ENCODE measurements around the gene KIF5A.
"Not testable (repeated sequence)": the region's sequence is repeated elsewhere in the genome, so short reads cannot be mapped to it uniquely, and the experiment has no call there.

Gene KIF5A

DNA sequence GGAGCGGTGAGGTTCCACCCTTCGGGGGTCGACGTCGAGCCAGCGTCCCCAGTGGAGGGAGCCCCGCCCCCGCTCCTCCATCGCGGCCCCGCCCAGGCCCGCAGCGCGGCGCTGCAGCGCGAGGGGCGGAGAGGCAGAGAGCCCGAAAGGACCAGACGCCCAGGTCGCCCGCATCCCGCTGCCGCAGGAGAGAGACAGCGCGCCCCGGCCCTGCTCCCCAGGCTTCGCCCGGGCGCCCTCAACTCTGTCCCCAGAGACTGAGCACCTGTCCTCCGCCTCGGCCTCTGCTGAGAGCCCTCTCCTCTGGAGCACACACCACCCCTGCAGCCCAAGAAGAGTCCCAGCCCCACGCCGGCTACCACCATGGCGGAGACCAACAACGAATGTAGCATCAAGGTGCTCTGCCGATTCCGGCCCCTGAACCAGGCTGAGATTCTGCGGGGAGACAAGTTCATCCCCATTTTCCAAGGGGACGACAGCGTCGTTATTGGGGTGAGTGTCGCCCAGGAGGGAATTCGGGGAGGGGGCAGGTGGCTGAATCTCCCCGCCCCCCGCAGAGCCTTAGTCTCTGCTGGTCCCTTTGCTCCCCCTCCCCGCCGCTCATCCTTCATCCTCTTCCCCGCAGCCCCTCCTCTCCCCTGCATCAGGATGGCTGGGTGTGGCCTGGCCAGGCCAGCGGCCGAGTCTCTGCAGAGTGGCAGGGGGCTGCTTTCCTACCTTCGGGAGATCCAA lies at the start of gene KIF5A:
Gene KIF5A (plus strand): TSS at position 136 of the 732 bp plus-strand sequence. CDS start 228 bp downstream, at position 364.
- no peak for DNase-seq (ENCODE audit: low read depth)

DNA sequence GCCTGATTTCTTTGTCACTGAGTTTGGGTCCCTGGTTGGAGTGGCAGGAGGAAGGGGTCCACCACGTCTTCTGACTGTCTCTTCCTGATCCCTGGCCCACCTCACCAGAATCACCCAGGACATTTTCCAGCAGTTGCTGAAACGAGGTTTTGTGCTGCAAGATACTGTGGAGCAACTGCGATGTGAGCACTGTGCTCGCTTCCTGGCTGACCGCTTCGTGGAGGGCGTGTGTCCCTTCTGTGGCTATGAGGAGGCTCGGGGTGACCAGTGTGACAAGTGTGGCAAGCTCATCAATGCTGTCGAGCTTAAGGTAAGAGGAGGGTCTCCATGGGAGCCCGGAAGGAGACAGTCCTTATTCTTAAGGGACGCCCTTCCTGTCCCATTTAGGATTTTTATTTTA lies 49.6 kb upstream of the KIF5A start:
- no peak for DNase-seq (ENCODE audit: low read depth)

DNA sequence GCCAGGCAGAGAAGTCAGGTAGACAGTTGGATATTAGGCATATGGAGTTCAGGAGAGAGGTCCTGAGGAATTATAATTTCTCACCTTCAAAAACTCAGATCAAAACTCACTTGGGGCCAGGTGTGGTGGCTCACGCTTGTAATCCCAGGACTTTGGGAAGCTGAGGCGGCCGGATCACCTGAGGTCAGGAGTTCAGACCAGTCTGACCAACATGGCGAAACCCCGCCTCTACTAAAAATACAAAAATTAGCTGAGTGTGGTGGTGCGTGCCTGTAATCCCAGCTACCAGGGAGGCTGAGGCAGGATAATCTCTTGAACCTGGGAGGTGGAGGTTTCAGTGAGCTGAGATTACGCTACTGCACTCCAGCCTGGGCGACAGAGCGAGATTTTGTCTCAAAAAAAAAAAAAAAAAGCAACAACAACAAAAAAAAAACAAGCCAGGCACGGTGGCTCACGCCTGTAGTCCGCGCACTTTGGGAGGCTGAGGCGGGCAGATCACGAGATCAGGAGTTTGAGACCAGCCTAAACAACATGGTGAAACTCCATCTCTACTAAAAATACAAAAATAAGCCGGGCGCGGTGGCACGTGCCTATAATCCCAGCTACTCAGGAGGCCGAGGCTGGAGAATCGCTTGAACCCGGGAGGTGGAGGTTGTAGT lies 47.4 kb upstream of the KIF5A start:
- DNase-seq (ENCODE audit: low read depth), result not testable (repeated sequence)

DNA sequence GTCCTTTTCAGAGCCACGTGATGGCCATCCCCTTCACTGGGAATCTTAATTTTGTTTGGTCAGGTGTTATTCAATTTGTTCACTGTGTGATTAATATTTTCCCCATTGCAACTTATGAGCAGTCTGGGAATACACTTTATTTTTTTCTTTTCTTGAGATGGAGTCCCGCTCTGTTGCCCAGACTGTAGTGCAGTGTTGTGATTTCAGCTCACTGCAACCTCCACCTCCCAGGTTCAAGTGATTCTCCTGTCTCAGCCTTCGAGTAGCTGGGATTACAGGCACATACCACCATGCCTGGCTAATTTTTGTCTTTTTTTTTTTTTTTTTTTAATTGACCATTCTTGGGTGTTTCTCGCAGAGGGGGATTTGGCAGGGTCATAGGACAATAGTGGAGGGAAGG lies 43.3 kb upstream of the KIF5A start:
- DNase-seq (ENCODE audit: low read depth), result not testable (repeated sequence)

DNA sequence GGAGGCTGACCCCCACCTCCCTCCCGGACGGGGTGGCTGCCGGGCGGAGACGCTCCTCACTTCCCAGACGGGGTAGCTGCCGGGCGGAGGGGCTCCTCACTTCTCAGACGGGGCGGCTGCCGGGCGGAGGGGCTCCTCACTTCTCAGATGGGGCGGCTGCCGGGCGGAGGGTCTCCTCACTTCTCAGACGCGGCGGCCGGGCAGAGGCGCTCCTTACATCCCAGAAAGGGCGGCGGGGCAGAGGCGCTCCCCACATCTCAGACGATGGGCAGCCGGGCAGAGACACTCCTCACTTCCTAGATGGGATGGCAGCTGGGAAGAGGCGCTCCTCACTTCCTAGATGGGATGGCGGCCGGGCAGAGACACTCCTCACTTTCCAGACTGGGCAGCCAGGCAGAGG lies 42.0 kb upstream of the KIF5A start:
- not testable (repeated sequence) for DNase-seq (ENCODE audit: low read depth)

DNA sequence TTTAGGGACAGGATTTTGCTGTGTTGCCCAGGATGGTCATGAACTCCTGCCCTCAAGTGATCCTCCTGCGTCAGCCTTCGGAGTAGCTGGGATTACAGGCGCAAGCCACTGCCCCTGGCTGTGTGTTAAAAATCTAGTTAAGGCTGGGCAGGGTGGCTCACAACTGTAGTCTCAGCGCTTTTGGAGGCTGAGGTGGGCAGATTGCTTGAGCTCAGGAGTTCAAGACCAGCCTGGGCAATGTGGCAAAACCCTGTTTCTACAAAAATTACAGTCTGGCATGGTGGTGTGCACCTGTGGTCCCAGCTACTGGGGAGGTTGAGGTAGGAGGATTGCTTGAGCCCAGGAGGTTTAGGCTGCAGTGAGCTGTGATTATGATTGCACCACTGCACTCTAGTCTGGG lies 38.7 kb upstream of the KIF5A start:
- no peak for DNase-seq (ENCODE audit: low read depth)

DNA sequence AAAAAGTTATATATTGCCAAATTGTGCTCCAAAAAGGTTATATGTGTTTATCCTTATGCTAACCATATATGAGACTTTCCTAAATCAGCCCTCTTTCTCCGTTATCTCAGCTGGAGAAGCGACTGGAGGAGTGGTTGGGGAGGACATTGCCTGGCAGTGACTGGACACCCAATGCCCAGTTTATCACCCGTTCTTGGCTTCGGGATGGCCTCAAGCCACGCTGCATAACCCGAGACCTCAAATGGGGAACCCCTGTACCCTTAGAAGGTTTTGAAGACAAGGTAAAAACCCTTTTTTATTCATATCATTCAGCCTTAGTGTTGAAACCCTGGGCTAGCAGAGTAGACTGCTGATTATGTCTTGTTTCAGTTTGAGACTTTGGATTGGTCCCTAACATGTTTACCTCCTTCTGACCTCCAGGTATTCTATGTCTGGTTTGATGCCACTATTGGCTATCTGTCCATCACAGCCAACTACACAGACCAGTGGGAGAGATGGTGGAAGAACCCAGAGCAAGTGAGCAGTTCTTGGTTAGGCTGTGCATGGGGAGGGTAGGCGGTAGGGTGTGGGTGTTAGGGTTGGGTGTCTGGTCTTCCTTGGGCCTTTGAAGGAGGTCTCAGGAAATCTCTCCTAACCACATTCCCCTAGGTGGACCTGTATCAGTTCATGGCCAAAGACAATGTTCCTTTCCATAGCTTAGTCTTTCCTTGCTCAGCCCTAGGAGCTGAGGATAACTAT lies 38.1 kb upstream of the KIF5A start:
- DNase-seq (ENCODE audit: low read depth), result no peak

DNA sequence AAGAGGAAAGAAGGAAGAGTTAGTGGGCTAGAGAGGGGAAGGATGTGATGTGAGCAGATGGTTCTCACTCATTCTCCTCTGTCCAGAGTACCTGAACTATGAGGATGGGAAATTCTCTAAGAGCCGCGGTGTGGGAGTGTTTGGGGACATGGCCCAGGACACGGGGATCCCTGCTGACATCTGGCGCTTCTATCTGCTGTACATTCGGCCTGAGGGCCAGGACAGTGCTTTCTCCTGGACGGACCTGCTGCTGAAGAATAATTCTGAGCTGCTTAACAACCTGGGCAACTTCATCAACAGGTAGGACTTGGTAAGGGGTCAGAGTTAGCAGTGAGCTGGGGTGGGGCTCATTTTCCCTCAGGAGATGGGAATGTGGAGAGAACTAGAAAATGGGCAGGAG lies 37.2 kb upstream of the KIF5A start:
- no peak for DNase-seq (ENCODE audit: low read depth)

DNA sequence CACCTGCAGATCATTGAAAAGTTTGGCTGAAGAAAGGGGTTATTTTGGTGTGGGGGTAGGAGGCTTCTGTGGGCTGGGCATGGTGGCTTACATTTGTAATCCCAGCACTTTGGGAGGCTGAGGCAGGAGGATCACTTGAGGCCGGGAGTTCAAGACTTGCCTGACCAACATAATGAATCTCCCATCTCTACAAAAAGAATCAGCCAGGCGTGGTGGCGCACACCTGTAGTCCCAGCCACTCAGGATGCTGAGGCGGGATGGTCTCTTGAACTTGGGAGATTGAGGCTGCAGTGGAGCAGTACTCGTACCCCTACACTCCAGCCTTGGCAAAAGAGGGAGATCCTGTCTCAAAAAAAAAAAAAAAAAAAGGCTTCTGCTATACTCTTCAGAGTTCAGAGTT lies 36.6 kb upstream of the KIF5A start:
- DNase-seq (ENCODE audit: low read depth), result no peak

DNA sequence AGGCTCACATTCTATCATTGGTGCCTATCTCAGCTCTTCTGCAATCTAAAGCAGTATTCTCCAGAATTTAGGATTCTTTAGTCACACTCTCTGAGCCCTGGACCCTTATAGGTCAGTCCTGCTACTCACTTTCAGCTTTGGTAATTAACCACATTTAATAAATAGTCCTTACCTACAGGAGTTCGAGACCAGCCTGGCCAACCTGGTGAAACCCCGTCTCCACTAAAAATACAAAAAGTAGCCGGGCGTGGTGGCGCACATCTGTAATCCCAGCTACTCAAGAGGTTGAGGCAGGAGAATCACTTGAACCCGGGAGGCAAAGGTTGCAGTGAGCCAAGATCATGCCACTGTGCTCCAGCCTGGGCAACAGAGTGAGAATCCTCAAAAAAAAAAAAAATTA lies 36.2 kb upstream of the KIF5A start:
- not testable (repeated sequence) for DNase-seq (ENCODE audit: low read depth)

DNA sequence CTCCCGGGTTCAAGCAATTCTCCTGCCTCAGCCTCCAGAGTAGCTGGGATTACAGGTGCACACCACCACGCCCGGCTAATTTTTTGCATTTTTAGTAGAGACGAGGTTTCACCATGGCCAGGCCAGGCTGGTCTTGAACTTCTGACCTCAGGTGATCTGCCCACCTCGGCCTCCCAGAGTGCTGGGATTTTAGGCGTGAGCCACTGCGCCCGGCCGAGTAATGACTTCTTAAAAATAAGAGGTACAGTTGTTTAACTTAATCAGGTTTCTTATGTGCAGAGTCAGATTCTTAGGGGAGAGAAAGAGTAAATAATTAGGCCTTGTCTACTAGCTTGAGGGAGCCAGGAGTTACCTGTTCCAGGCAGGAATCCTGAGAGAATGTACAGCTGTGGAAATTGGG lies 35.6 kb upstream of the KIF5A start:
- not testable (repeated sequence) for DNase-seq (ENCODE audit: low read depth)

DNA sequence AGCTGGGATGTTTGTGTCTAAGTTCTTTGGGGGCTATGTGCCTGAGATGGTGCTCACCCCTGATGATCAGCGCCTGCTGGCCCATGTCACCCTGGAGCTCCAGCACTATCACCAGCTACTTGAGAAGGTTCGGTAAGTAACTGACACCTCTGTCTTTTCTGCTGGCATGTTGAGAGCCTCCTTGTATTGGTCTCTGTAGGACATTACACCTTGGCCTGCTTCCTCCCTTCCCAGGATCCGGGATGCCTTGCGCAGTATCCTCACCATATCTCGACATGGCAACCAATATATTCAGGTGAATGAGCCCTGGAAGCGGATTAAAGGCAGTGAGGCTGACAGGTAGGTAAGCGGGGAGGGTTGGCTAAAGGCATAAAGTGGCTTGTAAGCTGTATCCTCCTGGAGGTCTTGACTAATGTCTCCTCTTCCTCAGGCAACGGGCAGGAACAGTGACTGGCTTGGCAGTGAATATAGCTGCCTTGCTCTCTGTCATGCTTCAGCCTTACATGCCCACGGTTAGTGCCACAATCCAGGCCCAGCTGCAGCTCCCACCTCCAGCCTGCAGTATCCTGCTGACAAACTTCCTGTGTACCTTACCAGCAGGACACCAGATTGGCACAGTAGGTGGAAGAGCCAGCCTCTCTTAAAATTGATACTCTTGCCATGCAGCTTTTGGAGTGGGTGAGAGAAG lies 35.0 kb upstream of the KIF5A start:
- no peak for DNase-seq (ENCODE audit: low read depth)

DNA sequence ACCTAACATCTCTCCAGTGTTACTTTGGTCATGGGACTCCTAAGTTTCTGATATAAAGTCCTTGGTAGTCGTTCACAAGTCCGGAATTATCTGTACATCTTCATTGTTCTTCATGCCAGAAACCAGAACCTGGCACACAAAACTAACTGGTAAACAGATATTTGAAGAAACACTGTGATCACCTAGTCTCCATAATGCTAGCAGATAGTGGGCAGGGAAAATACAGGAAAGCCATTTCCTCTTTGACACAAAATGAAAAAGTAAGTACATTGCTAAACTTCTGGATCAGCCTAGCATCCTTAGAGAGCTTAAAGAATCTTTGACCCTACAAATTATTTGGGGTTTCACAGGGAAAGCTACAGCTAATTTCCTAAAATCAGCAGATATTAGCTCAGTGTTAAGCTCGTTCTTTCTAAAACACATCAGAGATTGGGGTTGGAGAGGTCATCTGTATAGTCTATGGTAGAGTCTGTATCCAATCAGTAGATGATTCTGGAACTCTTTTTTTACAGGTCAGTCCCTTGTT lies 34.4 kb upstream of the KIF5A start:
- DNase-seq (ENCODE audit: low read depth), result no peak

DNA sequence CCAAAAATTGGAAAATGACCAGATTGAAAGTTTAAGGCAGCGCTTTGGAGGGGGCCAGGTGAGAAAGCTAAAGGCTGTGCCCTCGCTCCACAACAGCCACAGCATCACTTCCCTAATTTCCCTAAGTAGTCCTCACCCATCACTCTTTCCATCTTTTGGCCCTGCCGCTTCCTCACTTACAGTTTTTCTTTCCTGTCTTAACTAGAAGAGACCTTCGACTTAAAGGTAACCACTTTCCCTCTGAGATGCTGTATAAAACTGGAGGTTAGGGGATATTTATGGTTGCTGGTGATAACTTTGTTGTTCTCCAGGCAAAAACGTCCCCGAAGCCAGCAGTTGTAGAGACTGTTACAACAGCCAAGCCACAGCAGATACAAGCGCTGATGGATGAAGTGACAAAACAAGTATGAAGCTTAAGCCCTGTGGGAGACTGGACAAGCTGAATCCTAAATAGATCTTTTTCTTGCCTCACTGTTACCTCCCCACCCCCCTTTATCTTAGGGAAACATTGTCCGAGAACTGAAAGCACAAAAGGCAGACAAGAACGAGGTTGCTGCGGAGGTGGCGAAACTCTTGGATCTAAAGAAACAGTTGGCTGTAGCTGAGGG lies 33.8 kb upstream of the KIF5A start:
- DNase-seq (ENCODE audit: low read depth), result no peak

DNA sequence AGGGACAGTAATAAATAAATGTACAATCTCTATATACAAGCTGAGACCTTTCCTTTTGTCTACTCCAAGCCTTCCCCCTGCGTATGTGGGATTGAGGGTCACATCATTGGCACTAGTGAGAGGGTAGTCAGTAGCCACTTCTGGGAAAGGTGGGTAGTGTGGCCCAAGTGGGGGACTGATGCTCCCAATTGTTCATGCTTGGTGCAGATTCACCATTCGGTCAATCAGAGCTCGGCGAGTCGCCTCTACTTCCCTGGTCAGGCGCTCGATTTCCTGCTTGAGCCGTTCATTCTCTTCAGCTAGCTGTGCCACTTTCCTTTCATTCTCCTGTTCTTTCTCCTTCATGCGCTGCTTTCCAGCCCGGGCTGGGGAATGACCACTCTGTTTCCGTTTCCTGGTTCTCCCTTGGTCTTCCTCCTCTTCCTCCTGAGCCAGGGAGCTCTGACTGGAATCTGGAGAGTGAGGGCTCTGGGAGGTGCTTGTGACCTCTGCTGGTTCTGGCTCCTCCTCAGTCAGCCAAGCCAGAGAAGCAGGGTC lies 33.2 kb upstream of the KIF5A start:
- no peak for DNase-seq (ENCODE audit: low read depth)

DNA sequence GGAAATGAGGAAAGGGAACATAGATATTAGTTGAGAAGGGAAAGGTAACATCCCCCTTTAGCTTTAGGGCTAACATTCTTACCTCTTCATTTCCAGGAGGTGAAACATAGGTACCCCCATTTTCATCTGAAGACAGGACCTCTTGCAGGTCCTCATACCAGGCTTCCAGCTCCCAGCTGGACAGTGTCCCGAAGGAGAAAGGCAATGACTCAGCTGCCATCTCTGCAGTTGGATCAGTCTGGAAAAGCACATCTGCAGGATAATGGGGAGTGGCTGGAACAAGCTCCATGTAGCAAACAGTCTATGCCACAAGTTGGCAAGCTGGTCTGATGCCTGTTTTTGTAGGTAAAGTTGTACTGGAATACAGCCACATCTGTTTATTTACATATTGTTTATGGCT lies 32.7 kb upstream of the KIF5A start:
- peak; percentile 53 for DNase-seq (ENCODE audit: low read depth)

DNA sequence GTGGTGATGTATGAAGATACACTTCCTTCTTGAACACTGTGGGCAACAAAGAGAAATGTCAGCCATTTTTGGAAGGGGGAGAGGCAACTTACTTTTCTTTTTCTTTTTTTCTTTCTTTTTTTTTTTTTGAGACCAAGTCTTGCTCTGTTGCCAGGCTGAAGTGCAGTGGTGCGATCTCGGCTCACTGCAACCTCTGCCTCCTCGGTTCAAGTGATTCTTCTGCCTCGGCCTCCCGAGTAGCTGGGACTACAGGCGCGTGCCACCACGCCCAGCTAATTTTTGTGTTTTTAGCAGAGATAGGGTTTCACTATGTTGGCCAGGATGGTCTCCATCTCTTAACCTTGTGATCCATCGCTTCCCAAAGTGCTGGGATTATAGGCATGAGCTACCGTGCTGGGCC lies 32.1 kb upstream of the KIF5A start:
- DNase-seq (ENCODE audit: low read depth), result not testable (repeated sequence)

DNA sequence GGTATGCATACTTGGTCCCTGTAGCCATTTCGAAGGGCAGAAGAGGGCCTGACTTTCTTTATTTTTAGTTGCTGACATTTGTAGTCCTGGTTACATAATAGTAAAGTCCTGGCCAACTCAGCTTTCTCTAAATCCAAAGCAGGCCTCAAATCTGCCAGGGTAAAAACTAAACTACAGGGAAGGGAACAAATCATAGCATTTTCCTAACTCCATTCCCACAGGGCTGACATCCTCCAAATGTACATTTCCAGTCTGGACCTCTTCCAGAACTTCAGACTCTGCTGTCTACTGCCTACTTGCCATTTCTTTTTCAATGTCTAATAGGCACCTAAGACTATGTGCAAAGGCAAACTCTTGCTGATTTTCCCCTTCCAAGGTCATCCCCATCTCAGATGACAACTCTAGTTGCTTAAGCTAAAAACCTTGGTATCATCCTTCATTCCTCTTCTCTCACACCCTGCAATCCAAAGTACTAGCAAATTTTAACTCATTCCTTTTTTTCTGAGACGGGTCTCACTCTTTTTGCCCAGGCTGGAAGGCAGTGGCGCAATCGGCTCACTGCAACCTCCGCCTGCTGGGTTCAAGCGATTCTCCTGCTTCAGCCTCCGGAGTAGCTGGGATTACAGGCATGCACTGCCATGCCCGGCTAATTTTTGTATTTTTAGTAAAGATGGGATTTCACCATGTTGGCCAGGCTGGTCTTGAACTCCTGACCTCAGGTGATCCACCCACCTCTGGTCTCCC lies 31.5 kb upstream of the KIF5A start:
- no peak for DNase-seq (ENCODE audit: low read depth)

DNA sequence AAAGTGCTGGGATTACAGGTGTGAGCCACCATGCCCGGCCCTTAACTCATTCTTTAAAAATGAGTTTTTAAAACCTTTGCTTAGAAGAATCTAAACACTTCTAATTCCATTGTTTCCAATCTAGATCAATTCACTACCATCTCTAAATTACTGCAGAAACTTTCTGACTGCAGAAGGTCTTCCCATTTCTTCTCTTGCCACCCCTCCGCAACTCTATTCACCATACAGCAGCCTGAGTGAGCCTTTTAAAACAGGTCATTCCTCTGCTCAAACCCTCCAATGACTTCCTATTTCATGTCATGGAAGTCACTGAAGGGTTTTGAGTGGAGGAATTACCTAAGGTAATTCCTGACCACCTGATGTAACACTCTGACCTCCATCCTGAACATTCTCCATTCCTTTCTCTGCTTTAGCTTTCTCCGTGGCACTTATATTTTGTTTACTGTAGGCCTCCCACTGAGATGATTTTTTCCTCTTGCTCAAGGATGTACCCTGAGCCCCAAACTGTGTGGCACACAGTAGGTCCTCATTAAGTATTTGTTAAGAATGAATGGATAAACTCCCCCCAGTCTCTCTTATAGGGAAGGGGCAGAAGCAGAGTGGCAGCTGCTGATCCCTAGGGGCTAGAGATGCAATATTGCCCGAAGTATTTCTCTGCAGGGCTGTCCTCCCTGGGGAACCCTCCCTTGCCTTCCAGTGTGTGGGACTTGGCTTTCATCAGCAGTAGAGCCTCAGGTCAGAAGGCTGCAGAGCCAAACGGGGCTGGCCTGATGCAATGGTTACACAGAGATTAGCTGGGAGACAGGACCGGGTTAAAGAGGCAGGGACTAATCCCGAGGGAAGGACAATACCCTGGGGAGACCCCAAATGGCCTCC lies 30.7 kb upstream of the KIF5A start:
- no peak for DNase-seq (ENCODE audit: low read depth)

DNA sequence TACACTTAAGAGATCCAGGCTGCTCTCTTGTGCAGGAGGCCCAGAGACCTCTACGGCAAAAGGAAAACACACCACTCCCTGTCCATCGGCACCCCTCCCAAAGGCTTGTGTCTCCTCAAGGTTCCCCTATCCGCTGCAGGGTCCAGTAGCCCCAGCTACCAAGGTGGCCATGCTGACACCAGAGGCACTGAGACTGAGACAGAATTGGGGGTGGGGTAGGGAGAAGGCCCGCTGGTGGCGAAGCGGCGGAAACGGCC lies 30.1 kb upstream of the KIF5A start:
- DNase-seq (ENCODE audit: low read depth), result no peak
